A673 (cell line): Measurements from ENCODE around the gene FOXC2. TPM values are rescaled to one million over a fixed set of nuclear protein-coding genes. Genes with fewer than 3 reads are reported as not detected.
A peak's percentile ranks its signal among the peaks of the same experiment; 100 is the strongest.

Experiments used
- BruUV-seq: library from RNA; stranded (reverse); fragments of 400-500 nt; replicated peaks from 2 replicates; lab custom pipeline; 2021; lab: Mats Ljungman, UMichigan
- CTCF ChIA-PET: fragments of 300-600 bp; sonication (Branson Sonifier 250); formaldehyde crosslinking; loops from one replicate; lab custom pipeline; 2022; ENCODE audit warnings: antibody characterized with exemption; lab: Charles Lee
- POLR2A ChIA-PET: fragments of 300-600 bp; sonication (Branson Sonifier 250); formaldehyde crosslinking; loops from one replicate; lab custom pipeline; 2022; ENCODE audit warnings: antibody characterized with exemption; ENCODE audit not compliant: low non-redundant PET; lab: Charles Lee
- DNase-seq: peaks from one replicate; pipeline ENCODE4 v3.0.0-alpha.2; 2015; ENCODE audit warnings: low spot score
- H3K27ac ChIP-seq: fragments of 200-600 bp; sonication (generic); 2 replicates; pipeline ENCODE4 v1.5.1; 2016; ENCODE audit warnings: mixed run types, low read depth, mild to moderate bottlenecking, mixed read lengths, antibody characterized with exemption, low read length; ENCODE audit not compliant: poor library complexity, severe bottlenecking
- H3K27me3 ChIP-seq: fragments of 200-600 bp; sonication (generic); replicated peaks from 2 replicates; pipeline ENCODE4 v1.6.1; 2017; ENCODE audit warnings: mixed run types, low read depth, mild to moderate bottlenecking, mixed read lengths, antibody characterized with exemption, low read length; ENCODE audit not compliant: insufficient read depth, poor library complexity
- H3K36me3 ChIP-seq: fragments of 200-600 bp; sonication (generic); 2 replicates; pipeline ENCODE4 v1.6.1; 2016; ENCODE audit warnings: mixed run types, mild to moderate bottlenecking, mixed read lengths, antibody characterized with exemption, low read length; ENCODE audit not compliant: insufficient read depth, poor library complexity, severe bottlenecking
- H3K4me1 ChIP-seq: fragments of 200-600 bp; sonication (generic); 2 replicates; pipeline ENCODE4 v1.6.1; 2017; ENCODE audit warnings: mixed run types, mild to moderate bottlenecking, mixed read lengths, antibody characterized with exemption, low read length; ENCODE audit not compliant: insufficient read depth, poor library complexity, severe bottlenecking
- H3K4me3 ChIP-seq: fragments of 200-600 bp; sonication (generic); 2 replicates; pipeline ENCODE4 v1.5.1; 2016; ENCODE audit warnings: low read depth, mixed run types, mild to moderate bottlenecking, mixed read lengths, low read length; ENCODE audit not compliant: poor library complexity, severe bottlenecking
- H3K9me3 ChIP-seq: fragments of 200-600 bp; sonication (generic); 2 replicates; pipeline ENCODE4 v1.6.1; 2016; ENCODE audit warnings: mixed run types, low read depth, mild to moderate bottlenecking, mixed read lengths, antibody characterized with exemption, low read length; ENCODE audit not compliant: poor library complexity, severe bottlenecking
- CTCF ChIP-seq: fragments of 300-800, 200-600 bp; sonication (generic); conservative IDR thresholded peaks from 2 replicates; pipeline ENCODE4 v1.5.1; 2017; ENCODE audit warnings: low read depth, mild to moderate bottlenecking, antibody characterized with exemption, low read length, moderate library complexity, mixed read lengths
- EZH2 ChIP-seq: fragments of 200-600 bp; sonication (generic); IDR thresholded peaks from 2 replicates; pipeline ENCODE4 v1.6.1; 2017; ENCODE audit warnings: borderline replicate concordance, low read depth, mild to moderate bottlenecking, mixed read lengths, antibody characterized with exemption, low read length; ENCODE audit not compliant: poor library complexity, severe bottlenecking
- intact Hi-C: fragments of 100-400 bp; cut with micrococcal nuclease; formaldehyde crosslinking; loops from one replicate; pipeline ENCODE4 v1.10.0; 2022; ENCODE audit not compliant: unreplicated experiment
- total RNA-seq: library from RNA; stranded (reverse); gene quantifications from 2 replicates; pipeline ENCODE4 v1.2.3, GENCODE V29; 2021

The FOXC2 gene
- total RNA-seq, 1 experiment from 2014 or later: 0.34 TPM

- H3K36me3 ChIP-seq: peaks cover 8% of the 10 kb centered on the region
- peak; percentile 94 for DNase-seq
- intact Hi-C loops: no loop called here
- TF ChIP-seq EZH2 (no peak), CTCF (no peak)
- ChIA-PET POLR2A (interaction anchor here (0.5 kb wide), 1 partner anchor 1223 kb away, joined by 3 read pairs; no protein-coding TSS in a partner anchor), CTCF (no interaction called here)
- H3K27me3 ChIP-seq: no peaks in the 10 kb centered on the region
- no peaks in the 10 kb centered on the region for H3K9me3 ChIP-seq
- peak within 1 kb of the TSS; percentile 85 for H3K4me3 ChIP-seq
- BruUV-seq: TSS peak; percentile 96
- H3K27ac ChIP-seq: peak within 1 kb of the TSS; percentile 91
- peaks cover 6% of the 10 kb centered on the region for H3K4me1 ChIP-seq
Measured at GRCh38 chr16:86554917-86555703, 11.5 kb upstream of the FOXC2 start, which contains the start of gene MTHFSD. Gene MTHFSD, minus strand, starts transcription at chr16:86555235. Its CDS starts 51 bp downstream, at chr16:86555184.

GRCh38 chr16:86555704-86556075 lies 10.9 kb upstream of the FOXC2 start:
- ChIA-PET CTCF (no interaction called here), POLR2A (interaction anchor here (0.5 kb wide), 1 partner anchor 1224 kb away, joined by 3 read pairs; no protein-coding TSS in a partner anchor)

GRCh38 chr16:86556576-86556975 lies 10.1 kb upstream of the FOXC2 start:
- TF ChIP-seq CTCF (no peak), EZH2 (no peak)
- Histone ChIP-seq H3K4me1 (peaks cover 6% of the 10 kb centered on the region), H3K9me3 (no peaks in the 10 kb centered on the region), H3K4me3 (no peak overlapping the region), H3K36me3 (peaks cover 3% of the 10 kb centered on the region), H3K27ac (no peak overlapping the region), H3K27me3 (no peaks in the 10 kb centered on the region)
- BruUV-seq: no TSS peak
- intact Hi-C loops: no loop called here
- POLR2A ChIA-PET: interaction anchor here (0.7 kb wide), 1 partner anchor 144 kb away, joined by 5 read pairs; no protein-coding TSS in a partner anchor
- no peak for DNase-seq
- CTCF ChIA-PET: no interaction called here

More at GRCh38 chr16:86555704-86556075, 10.9 kb upstream of the FOXC2 start:
- BruUV-seq: no TSS peak
- Histone ChIP-seq H3K4me1 (peaks cover 6% of the 10 kb centered on the region), H3K4me3 (peak overlapping the region; percentile 85), H3K9me3 (no peaks in the 10 kb centered on the region), H3K27ac (peak overlapping the region; percentile 91), H3K27me3 (no peaks in the 10 kb centered on the region), H3K36me3 (peaks cover 8% of the 10 kb centered on the region)
- no peak for DNase-seq
- TF ChIP-seq EZH2: no peak
- TF ChIP-seq CTCF: no peak
- intact Hi-C loops: no loop called here
